ENCODE results near the gene MED8. TPM values are rescaled to one million over a fixed set of nuclear protein-coding genes. Genes with fewer than 3 reads are reported as not detected.

The MED8 gene
- total and polyA plus RNA-seq, 9 of the 15 experiments (the other 6 are each of a cell fraction or from before 2014, with no cell fraction given), result 23.0 to 120 (median 56.4) TPM

GRCh38 chr1:43398227-43398626 is 8.6 kb upstream of the MED8 start:
- no TSS peak for BruUV-seq (replicated peaks)
- H2AFZ ChIP-seq (ENCODE audit: low read depth, low read length), result no peak overlapping the region
- H3K4me1 ChIP-seq (replicated peaks in 1 of 2; ENCODE audit: control insufficient read depth in 2 of 2, insufficient read depth in 2 of 2, low read length in 2 of 2), result peaks cover 7 to 9% of the 10 kb centered on the region in 2 experiments; a peak in 3 of 5 replicates
- peaks cover 14% of the 10 kb centered on the region for H4K20me1 ChIP-seq (replicated peaks; ENCODE audit: control insufficient read depth, insufficient read depth, low read length)
- H3K79me2 ChIP-seq (ENCODE audit: control insufficient read depth, insufficient read depth, low read length), result no peaks in the 10 kb centered on the region
- intact Hi-C loops (cut with micrococcal nuclease), result no loop called here
- no peaks in the 10 kb centered on the region for H3K9me3 ChIP-seq (replicated peaks; ENCODE audit: control insufficient read depth, insufficient read depth, low read depth, low read length)
- H3K4me2 ChIP-seq (ENCODE audit: insufficient read depth, low read length), result no peak overlapping the region
- no peak overlapping the region for H3K27ac ChIP-seq (ENCODE audit: extremely low read depth, low read depth, low read length)
- CTCF ChIA-PET (ENCODE audit: low intra/inter-chr PET ratio), result no interaction called here
- no peaks in the 10 kb centered on the region for H3K27me3 ChIP-seq (ENCODE audit: control insufficient read depth in 2 of 2, insufficient read depth in 2 of 2, low read length in 2 of 2)
- no peaks in the 10 kb centered on the region for H3K9me1 ChIP-seq (ENCODE audit: control insufficient read depth, insufficient read depth, low read length)
- no peak overlapping the region for H3K9ac ChIP-seq (ENCODE audit: insufficient read depth in 1 of 2, low read depth in 2 of 2, low read length in 2 of 2)
- in situ Hi-C loops (cut with MboI), result no loop called here
- TF ChIP-seq SIX5 (IDR thresholded peaks at IDR 0.05; ENCODE audit: borderline replicate concordance in 1 of 2, insufficient read depth in 1 of 2, low read depth in 1 of 2, low read length in 2 of 2), result no peak
- no peak for TF ChIP-seq NFYB (IDR thresholded peaks at IDR 0.05; ENCODE audit: extremely low read depth, insufficient read length)
- peak; percentile 60 for TF ChIP-seq RBM25 (IDR thresholded peaks at IDR 0.05; ENCODE audit: low read depth, low read length, severe bottlenecking)
- ATAC-seq, result no peak
- no peak for FAIRE-seq
- POLR2A ChIA-PET, result interaction anchor here (1.5 to 3.9 kb wide), 2 partner anchors 8 to 9 kb away, joined by 3 to 28 read pairs; partner anchors contain the start of genes MED8 and SZT2
- no peak for DNase-seq (ENCODE audit: extremely low read depth in 1 of 4, low spot score in 3 of 4)
- peaks cover under 1% of the 10 kb centered on the region; the same call in 2 of the 3 replicates for H3K36me3 ChIP-seq (ENCODE audit: control insufficient read depth, insufficient read depth, low read length)
- WGBS (ENCODE audit: insufficient coverage, low coverage, missing lambda C conversion rate), result 59% methylated on average over 3 of the region's 3 CpGs
- H3K4me3 ChIP-seq, result no peak overlapping the region

GRCh38 chr1:43396059-43396458 is 6.5 kb upstream of the MED8 start:
- no peaks in the 10 kb centered on the region for H3K27me3 ChIP-seq (ENCODE audit: control insufficient read depth in 2 of 2, insufficient read depth in 2 of 2, low read length in 2 of 2)
- TF ChIP-seq MAFF (IDR thresholded peaks at IDR 0.05; ENCODE audit: low read length) (no peak), MEF2D (tag; conservative IDR thresholded peaks at IDR 0.05; ENCODE audit: low read depth) (no peak), GTF2B (IDR thresholded peaks at IDR 0.05; ENCODE audit: extremely low read depth, insufficient read length) (no peak), ZNF354B (CRISPR knock-in tag; IDR thresholded peaks at IDR 0.05) (no peak), TOE1 (IDR thresholded peaks at IDR 0.05; ENCODE audit: borderline replicate concordance) (no peak), TOE1 (CRISPR knock-in tag; IDR thresholded peaks at IDR 0.05; ENCODE audit: borderline replicate concordance, low read depth) (no peak), GABPB2 (CRISPR knock-in tag; conservative IDR thresholded peaks at IDR 0.05) (no peak), ZNF592 (IDR thresholded peaks at IDR 0.05) (no peak)

More at GRCh38 chr1:43396059-43396458, 6.5 kb upstream of the MED8 start:
- no peaks in the 10 kb centered on the region; the same call in 2 of the 3 replicates for H3K36me3 ChIP-seq (ENCODE audit: control insufficient read depth, insufficient read depth, low read length)
- no TSS peak for BruUV-seq (replicated peaks)
- no peak for FAIRE-seq
- H3K9ac ChIP-seq (ENCODE audit: insufficient read depth in 1 of 2, low read depth in 2 of 2, low read length in 2 of 2), result no peak overlapping the region
- in situ Hi-C loops (cut with MboI) (no loop called here), intact Hi-C loops (cut with micrococcal nuclease) (no loop called here)
- DNase-seq (ENCODE audit: extremely low read depth in 1 of 4, low spot score in 3 of 4), result no peak
- ChIA-PET CTCF (ENCODE audit: low intra/inter-chr PET ratio) (no interaction called here), POLR2A (no interaction called here)
- H3K27ac ChIP-seq (ENCODE audit: extremely low read depth, low read depth, low read length), result no peak overlapping the region
- H2AFZ ChIP-seq (ENCODE audit: low read depth, low read length), result no peak overlapping the region
- WGBS (ENCODE audit: insufficient coverage, low coverage, missing lambda C conversion rate), result 50% methylated on average over 1 of the region's 1 CpG
- H3K9me3 ChIP-seq (replicated peaks; ENCODE audit: control insufficient read depth, insufficient read depth, low read depth, low read length), result no peaks in the 10 kb centered on the region
- H3K4me2 ChIP-seq (ENCODE audit: insufficient read depth, low read length), result no peak overlapping the region
- H3K4me1 ChIP-seq (replicated peaks in 1 of 2; ENCODE audit: control insufficient read depth in 2 of 2, insufficient read depth in 2 of 2, low read length in 2 of 2), result no peaks in the 10 kb centered on the region
- ATAC-seq, result no peak
- H3K9me1 ChIP-seq (ENCODE audit: control insufficient read depth, insufficient read depth, low read length), result no peaks in the 10 kb centered on the region
- no peak overlapping the region for H3K4me3 ChIP-seq
- H4K20me1 ChIP-seq (replicated peaks; ENCODE audit: control insufficient read depth, insufficient read depth, low read length), result no peaks in the 10 kb centered on the region
- 0 out of 3 replicates have a peak, but pooled peaks cover 3% of the 10 kb centered on the region for H3K79me2 ChIP-seq (ENCODE audit: control insufficient read depth, insufficient read depth, low read length)
